GM19025 (cell line): ENCODE measurements around the gene ZNF827.

Source experiments
- ATAC-seq: cut with Tn5 transposase; IDR thresholded peaks from one replicate; pipeline ENCODE4 v1.9.1; 2021; ENCODE audit warnings: mild to moderate bottlenecking, low read depth, moderate library complexity; ENCODE audit not compliant: unreplicated experiment

ZNF827 gene

GRCh38 chr4:145868637-145869409 is 69.8 kb downstream of the ZNF827 start:
- ATAC-seq = peak; percentile 50

DNA sequence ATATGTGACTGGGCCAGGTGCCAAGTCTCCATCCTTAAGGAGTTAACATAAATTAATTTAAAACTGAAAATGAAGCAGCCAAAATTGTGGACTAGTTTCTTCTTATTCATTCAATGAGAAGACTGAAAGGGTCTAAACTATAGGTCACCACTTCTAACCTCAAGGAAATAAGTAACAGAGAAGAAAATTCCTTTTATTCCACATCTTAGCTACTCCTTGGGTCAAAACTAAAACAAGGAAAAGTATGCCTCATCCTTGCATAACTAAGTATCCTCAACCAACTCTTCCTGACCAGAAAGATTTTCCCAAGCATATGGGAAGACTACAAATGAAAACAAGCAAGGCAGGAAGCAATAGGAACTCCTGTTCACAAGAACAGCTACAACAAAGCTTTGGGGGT is 71.2 kb downstream of the ZNF827 start:
- ATAC-seq = no peak

- no peak for ATAC-seq
Measured at GRCh38 chr4:145866991-145867390, 71.6 kb downstream of the ZNF827 start.

GRCh38 chr4:145865274-145865941 is 73.2 kb downstream of the ZNF827 start:
- ATAC-seq = no peak

DNA sequence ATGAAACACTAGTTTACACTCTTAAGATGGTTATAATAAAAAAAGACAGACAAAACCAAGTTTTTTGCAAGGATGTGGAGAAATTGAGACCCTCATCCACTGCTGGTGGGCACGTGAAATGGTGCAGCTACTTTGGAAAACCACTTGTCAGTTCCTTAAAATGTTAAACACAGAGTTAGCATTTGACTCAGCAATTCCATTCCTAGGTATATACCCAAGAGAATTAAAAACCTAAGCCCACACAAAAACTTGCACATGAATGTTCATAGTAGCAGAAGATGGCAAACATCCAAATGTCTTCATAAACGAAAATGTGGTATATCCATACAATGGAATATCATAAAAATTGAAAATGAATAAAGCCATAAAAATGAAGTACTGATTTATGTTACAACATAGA is 75.4 kb downstream of the ZNF827 start:
- no peak for ATAC-seq

DNA sequence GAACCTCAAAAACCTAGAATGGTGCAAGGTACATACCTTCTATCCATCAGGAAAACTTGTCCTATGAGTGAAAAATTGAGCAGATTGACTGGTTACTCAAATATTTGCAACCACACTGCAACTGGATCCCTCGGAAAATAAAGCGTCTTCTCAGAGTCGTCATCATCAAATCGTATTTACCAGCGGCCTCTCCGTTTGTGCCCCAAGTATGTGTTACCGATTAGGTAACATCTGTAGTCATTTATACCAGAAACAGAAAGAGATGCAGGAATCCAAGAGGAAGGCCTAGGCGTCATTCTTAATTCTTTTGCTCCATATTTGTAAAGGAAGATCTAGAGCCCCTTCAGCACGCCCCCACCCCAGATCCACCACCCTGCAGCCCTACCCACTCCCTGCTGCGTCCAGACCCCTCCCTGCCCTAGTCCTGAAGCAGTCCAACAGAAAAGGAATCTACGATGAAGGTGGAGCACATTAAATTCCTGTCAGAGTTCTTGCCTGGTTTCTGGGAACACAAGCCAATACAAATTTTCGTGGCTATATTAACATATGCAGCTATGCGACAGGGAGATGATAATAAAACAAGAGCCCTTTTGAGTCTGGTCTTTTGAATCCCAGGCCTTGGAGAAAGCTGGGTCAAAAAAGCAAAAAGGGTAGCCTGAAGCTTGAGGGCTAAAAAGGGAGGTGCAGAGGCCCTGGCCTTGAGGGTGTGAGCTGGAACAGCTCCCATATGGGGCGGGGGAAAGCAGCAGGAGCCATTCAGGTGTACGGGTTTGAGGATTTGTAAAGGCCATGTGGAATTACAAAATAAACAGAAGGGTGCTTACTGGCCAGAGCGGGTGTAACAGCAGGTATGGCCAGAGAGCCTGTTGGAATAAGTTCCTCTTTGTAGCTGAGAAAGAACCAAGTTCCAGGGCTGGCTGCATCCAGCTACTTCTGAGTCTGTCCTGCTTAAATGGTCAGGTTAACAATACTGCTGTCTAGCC is 77.0 kb downstream of the ZNF827 start:
- ATAC-seq = no peak

- no peak for ATAC-seq
Measured at GRCh38 chr4:145860897-145861296, 77.7 kb downstream of the ZNF827 start.

DNA sequence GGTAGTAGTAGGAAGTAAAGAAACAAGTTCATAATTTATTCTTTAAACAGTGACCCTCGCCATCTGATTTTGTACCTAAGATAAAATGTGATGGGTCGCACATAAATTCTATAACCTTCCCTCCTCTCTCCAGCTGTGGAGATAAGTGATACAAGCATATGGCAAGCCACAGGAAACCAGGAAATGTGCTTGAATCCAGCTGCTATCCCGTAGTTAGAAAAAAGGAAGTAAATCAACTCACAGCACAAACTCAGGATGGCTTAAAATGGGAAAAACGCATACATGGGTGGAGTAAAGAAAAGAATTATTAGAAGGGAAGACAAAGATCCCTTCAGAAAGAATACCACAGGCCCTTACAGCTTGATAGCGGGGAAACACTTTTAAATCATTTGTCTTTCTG is 78.2 kb downstream of the ZNF827 start:
- no peak for ATAC-seq

DNA sequence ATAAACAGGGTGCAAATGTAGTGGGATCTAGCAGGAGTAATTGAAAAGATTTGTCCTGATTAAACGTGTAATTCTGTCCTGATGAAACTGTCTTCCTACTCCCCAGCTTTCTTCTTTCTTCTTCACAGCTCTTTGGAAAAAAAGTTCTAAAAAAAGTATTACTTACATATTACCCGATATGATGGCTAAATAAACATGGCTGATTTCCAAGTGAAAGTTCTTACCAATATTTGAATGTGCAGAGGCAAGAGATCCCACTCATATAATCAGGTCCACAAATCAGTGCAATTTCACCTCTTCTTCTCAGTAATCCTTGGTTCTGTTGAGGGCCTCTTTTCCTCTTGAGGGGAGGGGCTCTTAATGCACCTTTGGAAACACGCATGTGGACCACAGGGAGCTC is 78.7 kb downstream of the ZNF827 start:
- no peak for ATAC-seq

DNA sequence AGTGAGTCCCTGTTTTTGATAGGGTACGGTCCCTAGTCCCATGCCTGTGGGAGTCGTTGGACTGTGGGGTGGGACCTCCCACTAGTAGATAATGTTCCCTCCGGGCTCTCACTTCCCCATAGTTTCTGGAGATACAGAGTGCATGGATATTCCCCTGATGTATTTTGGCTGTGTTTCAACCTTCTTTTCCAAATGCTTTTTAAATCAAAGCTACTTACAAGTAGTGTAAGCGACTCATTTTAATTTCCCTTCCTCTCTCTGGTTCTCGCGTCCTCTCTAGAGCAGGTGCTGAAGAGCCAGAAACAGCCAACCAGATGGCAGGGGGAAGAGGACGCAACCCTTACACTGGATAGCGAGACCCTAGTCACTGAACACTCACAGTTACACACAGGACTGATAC is 79.2 kb downstream of the ZNF827 start:
- no peak for ATAC-seq

DNA sequence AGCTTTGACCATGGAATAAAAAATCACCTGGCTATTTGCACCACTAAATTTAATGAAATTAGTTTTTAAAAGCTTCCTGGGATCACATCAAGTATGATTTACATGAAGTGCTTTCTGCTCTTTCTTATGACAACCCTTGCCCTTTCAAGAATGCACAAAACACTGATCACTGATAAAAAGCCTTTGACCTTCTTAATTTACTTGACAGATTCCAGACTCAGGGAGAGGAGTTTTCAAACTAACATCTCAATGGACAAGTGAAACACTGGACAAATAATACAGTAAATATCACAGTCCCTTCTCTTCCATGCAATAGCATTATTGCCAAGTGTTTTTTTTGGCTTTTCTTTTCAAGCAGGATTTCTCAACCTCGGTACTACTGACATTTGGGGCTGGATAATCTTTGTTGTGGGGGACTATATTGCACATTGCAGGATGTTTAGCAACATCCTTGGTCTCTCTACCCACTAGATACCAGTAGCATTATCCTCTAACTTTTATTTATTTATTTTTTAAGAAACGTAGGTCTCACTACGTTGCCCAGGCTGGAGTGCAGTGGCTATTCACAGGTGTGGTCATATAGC is 86.3 kb downstream of the ZNF827 start:
- ATAC-seq = no peak

GRCh38 chr4:145851511-145852201 is 87.0 kb downstream of the ZNF827 start:
- ATAC-seq = no peak

DNA sequence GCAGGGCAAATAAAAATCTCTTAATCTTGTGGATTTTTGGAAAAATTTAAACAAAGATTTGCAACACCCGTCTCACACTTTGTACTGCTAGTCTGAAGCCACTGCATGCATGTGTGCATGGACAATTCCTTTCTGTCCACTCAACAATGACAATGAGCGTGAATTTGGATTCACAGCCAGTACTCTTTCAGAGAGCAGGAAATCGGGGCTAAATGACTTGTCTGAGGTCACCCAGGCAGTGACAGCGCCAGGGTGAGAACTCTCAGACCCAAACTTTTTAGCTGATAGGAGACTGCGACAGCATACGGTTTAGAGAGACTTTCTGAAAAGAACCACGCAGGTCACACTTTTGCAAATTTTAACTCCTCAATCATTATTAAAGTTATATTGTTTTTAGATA is 90.9 kb downstream of the ZNF827 start:
- ATAC-seq = no peak

DNA sequence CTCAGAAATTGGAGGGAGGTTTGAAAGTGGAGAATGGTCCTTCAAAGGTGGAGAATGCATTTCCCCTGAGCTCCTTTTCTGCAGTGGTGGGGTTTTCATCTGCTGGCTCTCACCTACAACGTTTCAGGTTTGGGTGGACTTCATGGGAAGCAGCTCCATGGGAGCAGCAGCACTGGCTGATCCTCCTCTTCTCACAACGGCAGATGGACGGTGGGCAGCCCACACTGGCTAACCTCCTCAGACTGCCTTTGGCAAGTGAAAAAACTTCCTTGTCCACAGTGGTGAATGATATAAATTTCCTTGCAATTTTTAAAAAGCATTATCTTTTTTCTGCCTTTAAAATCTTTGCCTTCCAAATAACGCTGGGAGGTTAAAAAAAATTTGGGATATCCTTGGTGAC is 93.5 kb downstream of the ZNF827 start:
- ATAC-seq = no peak

DNA sequence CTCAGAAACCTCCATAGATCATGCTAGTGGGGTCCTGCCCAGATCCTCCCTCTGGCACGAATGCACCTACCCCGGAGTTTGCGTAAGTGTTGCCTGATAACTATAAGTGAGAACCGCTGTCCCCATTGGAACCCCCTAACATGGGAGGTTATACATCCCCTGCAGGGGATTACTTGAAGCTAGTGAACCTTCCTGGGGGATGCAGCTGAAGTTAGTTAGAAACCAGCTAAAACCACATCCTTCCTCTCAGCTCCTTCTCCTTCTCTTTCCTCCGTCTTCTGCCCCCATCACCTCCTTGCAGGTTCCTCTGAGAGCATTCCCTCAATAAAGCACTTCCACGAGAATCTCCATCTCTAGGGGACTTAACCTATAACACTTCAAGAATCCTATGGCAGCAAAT is 95.0 kb downstream of the ZNF827 start:
- no peak for ATAC-seq

GRCh38 chr4:145843148-145843547 is 95.5 kb downstream of the ZNF827 start:
- no peak for ATAC-seq

DNA sequence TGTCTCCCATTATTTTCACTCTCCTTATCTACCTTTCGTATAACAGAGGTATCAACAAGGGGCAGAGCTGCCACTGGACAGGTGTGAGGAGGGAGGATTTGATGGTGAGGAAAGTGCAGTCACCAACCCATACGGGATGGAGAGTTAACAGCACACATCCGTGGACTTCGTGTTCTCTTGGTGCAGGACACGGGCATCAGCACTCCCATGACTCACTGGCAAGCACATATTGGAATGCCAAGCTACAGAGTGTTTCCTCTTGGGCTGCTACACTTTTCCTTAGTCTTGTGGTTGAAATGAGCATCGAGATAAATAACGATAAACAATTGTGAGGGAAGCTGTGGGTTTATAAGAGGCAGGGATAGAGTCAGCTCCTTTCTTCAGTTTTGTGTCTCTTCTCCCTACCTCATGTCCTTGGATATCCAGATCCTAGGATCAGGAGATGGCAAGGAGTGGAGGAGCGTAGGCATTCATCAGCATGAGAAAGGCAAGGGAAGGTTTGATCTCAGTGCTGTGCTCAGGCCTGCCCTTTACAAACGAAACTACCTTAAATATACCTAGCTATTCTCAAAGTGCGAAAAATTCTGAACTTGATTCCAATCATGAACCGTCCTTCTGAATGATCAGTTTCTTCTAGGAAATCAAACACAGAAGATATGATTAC is 96.3 kb downstream of the ZNF827 start:
- no peak for ATAC-seq

- no peak for ATAC-seq
Measured at GRCh38 chr4:145840801-145841200, 97.8 kb downstream of the ZNF827 start.

GRCh38 chr4:145840162-145840768 is 98.4 kb downstream of the ZNF827 start:
- peak; percentile 88 for ATAC-seq
